GM21515 (cell line): Measurements from ENCODE around the gene REEP1.

Source experiments
- ATAC-seq: cut with Tn5 transposase; IDR thresholded peaks from one replicate; pipeline ENCODE4 v1.9.1; 2021; ENCODE audit not compliant: unreplicated experiment

REEP1 gene

DNA sequence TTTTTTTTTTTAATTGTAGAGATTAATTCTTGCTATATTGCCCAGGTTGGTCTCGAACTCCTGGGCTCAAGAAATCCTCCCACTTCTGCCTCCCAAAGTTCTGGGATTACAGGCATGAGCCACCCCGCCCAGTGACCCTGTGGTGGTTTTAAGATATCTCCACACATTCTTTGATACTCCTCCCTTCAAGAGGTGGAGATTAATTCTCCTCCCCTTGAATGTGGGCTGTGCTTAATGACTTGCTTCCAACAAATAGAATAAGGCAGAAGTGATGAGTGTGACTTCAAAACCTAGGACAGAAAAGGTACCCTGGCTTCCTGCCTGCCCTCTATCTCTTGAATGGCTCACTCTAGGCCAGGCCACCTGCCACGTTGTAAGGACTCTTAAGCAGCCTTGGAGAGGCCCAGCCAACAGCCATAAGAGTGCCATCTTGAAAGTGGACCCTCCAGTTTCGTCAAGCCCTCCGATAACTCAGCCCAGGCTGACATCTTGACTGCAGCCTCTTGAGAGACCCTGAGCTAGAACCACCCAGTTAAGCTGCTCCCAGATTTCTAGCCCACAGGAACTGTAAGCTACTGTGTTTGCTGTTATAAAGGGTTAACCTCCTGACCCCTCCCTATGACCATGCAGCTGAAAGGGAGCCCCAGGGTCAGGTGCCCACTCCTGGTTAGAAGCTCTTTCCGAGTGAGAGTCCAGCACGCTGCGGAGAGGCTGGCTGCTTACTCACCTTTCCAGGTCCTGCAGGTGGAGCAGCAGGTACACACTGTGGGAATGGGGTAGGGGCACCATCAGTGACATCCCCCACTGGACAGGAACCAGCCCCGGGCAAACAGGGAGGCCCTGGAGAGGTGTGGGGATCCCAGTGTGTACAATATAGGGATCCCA is 110.5 kb downstream of the REEP1 start:
- ATAC-seq = no peak

DNA sequence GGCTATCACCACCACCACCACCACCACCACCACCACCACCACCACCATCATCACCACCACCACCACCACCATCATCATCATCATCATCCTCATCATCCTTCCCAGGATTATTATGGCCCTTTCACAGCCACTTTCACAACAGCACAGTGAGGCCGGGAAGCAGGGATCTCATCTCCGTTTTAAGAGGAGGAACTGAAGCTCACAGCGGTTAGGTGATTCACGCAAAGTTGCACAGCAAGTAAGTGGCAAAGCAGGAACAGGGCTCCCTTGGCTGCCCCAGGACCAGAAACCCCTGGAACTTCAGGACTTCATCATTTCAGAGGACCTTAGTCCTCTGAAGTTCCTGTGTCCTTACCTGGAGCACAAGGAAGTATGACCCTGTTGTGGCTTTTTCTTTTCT is 111.4 kb downstream of the REEP1 start:
- ATAC-seq = no peak

DNA sequence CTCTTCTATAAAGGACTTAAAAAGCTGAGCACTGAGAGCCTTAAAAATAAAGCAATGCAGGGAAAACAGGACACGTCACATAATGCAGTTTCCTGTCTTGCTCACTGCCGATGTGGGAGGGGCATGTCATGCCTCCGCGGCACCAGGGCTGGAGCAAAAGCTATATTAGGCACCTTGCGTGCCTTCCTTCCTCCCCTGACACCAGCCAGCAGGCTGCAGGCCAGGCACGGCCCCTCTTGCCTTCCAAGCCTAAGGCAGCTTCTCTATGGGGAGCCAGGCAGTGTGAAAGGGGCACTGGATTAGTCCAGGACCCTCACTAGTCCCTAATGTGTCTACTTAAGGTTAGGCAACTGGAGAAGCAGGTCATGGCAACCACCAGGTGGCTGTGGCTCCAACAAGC is 111.8 kb downstream of the REEP1 start:
- no peak for ATAC-seq

DNA sequence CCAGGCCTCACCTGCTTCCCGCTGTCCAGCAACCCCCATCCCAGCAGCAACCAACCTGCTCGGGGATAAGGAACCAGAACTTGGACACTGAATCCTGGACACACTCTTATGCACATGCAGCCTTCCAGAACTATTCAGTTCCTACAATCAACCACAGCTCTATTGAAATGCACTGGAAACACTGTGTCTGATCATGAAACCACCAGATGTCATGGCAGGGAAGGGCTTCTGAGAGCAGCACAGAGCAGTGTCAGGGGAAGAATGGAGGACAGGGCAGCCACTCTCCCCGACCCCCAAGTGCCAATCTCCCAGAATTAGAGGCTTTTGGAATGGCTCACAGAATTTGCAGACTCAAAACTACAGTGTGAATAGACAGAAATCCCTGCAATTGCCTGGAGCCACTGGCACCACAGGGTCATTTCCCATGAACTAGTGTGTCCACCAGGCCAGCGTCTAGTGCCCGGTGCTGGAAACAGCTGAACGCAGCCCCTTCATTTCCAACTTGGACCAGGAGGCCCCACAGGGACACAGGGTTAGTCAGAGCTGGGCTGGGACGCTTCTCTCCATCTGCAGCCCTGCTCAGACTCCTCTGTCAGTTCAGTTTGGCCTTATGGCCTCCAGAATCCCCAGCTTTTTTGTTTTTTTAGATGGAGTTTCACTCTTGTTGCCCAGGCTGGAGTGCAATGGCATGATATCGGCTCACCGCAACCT is 112.6 kb downstream of the REEP1 start:
- ATAC-seq = no peak

DNA sequence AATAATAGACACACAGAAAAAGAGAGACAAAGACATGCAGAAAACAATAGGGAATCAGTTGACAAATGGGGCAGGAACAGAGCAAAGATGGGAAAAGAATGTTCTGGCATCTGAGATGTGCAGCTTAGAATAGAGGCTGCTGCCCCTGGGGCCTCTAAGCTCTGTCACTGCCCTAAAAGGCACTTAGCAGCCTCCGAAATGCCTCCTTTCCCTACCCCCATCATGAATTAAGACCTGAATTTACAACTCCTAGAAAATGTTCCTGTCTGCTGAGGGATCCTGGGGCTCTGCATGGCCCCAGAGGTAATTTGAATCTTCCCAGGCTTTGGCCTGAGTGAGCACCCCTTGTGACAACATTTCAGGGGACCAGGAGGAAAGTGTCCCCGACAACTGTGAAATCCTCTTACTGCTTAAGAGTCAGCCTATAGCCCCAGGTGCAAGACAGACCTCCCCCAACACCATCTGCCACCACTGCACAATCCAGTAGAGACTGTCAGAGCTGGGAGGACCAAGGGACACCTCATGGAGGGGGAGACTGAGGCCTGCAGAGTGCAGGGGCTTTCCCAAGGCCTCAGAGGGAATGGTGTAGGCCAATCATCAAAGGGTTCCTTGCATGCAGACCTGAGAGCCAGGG is 113.4 kb downstream of the REEP1 start:
- ATAC-seq = no peak

DNA sequence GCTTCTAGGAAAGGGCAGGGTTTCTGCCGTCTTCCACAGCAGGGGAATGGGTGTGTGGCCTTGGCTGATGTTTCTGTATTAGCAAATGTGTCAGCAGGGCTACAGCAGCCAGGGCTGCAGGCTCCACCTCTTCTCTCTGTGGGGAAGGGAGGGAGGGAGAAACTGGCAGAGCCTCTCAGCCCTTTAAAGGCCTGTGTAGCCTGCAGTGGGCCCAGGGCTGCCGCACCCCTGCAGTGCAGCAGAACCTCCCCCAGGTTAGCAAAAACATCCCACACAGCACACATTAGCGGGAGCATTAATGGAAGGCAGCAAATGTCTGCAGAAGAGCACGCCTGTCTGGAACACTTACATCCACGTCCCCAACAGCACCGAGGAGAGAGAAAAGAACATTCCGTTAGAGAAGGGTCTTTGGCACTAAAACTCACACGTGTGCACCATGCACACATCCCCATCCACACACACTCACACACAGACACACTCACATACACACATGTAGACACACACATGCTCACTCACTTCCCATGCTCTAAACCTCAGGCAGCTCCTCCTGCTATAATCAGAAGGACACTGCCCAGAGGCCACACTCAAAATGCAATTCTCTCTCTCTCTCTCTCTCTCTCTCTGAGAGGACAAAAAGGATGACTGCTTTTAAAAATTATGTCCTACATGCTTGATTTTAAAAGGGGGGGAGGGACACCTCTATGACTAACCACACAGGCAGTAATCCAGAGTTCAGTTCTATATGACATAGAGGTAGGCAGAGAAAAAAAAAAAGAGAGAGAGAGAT is 114.1 kb downstream of the REEP1 start:
- no peak for ATAC-seq

DNA sequence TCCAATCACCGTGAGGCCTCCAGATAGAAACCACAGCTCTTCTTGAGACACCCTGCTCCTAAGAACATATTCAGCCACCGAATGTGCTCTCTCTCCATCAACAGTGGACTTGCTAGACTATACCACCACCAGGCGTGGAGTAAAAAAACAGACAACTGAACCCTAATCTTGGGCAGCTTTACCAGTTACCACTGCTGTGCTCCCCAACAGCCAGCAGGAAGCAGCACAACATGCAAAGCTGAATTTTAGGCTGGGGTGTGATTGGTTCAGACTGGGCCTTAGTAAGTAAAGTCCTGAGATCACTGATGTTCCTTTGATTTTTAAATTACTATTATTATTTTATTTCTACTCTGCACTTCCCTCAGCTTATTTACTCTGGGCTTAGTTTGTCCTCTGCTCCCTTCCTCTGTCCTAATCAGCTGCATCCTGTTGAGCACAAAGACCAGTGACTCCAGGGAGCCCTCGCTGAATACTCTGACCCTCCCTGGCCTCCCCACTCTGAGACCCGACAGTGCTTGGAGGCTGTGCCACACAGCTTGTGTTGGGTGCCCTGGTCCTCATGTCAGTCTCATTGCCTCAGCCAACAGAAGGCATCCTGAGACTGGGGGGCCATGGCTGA is 116.3 kb downstream of the REEP1 start:
- ATAC-seq = no peak

DNA sequence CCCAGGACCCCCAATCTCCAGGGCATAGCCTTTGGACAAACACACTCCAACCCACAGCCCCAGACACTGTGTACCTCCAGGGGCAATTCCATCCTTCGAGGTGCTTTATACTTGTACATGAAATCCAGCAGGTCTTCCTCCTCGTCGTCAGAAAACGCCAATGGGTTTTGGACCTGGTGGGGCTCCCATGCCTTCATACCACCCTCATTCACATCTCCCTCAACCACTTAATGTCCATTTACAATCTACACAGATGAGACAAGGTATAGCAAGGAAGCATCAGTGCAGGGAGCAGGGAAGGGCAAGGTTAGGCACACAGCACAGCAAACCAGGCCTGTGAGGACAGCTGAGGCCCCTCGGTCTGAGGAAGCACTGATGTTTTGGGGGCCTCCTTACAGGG is 117.5 kb downstream of the REEP1 start:
- ATAC-seq = no peak

DNA sequence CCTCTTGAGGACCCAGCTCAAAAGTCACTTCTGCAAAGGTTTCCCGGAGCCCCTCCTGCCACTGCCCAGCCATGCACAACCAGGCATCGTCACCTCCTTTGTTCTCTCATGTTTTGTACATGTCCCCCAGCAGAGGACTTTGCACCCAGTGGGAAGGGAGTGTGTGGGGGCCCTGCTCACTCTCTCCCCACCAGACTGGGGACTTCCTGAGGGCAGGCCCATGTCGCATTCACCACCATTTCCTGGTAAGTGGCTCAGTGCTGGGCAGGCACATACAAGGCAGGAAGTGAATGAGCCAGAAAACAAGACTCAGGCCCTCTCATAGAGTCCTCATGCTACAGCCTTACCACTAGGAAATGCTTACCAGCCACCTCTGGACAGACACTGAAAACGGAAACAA is 119.3 kb downstream of the REEP1 start:
- no peak for ATAC-seq

DNA sequence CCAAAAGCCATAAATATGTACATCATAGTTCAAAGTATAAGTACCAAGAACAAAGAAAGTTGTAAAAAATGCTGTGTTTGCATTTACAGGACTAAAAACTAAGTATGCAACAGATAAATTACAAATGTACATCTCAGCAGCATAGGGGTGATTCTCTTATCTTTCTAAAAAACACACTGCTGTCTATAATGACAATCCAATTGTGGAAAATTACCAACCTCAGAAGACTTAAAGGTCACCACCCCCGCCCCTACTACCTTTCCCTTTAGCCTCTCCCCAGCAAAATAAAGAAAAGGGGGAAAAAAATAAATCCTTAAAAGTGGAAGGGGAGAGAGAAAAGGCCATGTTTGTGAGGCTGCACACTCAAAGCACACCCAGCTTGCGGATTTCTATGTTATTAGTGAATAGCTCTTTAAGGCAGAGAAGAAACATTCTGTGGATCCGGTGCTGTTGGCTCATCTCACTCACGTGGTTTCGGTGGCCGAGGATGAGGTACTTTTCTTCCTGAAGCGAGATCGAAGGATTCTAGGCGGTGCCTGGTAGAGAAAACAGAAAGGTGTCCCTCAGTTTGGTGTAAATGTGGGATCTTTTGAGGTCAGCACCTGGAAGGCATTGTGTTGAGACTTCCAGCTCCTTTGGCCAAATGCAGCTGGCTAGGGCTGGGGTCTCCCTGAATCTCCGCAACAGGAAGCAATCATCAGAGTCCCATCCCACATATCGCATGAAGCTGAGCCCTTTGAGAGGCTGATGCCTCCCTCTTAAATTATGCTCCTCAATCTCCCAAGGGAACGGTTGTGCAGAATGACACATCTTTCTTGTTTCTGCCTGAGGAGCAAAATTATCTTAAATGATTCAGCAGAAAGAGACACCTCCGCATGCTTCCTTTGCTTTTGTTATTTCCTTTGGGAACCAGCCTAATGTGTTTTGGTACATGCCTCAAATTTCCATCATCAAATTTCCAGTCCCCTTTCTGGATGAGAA is 120.6 kb downstream of the REEP1 start:
- no peak for ATAC-seq

DNA sequence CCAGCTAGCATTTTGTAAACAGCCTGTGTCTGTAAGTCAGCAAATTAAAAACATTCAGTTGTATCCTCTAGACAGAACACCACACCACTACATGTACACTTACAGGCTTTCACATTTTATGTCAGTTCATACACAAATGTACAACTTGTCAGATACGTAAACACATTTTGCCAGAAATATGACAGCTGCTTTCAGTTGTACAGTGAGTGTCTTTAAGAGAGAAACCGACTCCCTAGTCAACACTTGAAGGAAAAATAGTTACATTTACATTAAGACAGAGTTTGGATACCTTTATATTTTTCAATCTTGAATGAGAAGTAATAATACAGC is 123.0 kb downstream of the REEP1 start:
- no peak for ATAC-seq

DNA sequence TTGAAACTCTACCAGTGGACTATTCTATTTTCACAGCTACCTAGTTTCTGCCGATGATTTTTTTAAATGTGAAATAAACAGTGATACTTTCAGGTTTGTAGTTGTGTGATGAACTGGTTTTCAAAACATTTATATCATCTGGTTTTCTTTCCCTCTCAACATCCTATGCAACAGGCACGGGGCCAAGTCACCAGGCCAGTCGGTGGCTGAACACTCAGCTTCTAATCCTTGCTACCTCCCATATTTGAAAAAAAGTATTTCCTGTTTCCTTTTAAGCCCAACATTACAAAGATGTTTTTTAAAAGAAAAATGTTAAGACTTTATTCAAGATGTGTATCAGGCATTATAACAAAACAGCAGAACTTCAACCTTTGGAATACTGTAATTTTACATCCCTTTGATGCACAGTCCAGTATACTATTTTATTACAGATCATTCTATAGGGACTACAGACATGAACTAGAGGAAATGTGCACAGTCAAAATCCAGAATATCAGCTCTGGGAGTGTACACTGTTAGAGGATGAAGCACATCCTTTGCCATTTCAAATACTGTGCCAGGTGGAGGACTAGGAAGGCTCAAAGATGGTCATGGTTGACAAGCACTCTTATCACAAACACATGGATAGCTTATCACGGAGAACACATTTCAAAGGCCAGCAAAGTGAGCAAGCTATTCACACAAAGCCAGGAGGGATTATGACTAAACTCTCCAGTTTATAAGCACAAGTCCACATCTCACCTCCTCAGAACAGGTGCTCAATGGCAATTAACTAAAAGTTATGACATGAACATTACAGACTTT is 123.5 kb downstream of the REEP1 start:
- ATAC-seq = no peak

DNA sequence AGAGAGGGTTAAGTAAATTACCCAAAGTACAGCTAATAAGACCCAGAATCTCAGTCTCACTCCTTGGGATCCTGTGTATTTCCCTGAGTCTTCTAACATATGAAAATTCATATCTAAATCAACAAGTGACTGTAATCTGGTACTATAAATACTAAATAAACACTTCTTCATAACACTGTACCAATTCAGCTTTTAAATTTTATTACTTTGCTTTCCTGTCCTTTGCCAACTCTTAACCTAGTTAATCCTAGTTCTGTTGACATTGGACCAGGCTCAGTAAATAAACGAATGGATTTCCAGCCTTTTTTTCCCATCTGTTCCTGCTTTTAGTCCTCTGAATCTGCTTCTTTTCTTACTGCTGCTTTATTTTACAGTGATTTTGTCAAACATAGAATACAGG is 124.4 kb downstream of the REEP1 start:
- ATAC-seq = no peak

DNA sequence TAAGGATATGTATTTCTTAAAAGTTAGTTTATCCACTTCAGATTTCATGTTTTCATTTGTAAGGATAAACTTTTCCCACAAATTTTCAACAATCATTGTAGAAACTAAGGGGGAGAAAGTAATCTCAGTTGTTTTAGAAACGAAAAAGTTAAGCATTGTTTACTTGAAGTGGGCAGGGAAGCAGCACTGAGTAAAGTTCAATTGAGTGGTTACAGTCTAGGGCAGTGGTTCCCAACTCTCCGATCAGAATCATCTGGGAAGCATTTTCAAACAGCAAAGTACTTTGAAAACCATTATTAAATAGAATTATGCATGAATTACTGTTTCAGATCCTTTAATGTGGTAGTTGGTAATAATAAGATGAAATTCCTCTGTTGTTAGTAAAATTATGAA is 125.6 kb downstream of the REEP1 start:
- no peak for ATAC-seq

DNA sequence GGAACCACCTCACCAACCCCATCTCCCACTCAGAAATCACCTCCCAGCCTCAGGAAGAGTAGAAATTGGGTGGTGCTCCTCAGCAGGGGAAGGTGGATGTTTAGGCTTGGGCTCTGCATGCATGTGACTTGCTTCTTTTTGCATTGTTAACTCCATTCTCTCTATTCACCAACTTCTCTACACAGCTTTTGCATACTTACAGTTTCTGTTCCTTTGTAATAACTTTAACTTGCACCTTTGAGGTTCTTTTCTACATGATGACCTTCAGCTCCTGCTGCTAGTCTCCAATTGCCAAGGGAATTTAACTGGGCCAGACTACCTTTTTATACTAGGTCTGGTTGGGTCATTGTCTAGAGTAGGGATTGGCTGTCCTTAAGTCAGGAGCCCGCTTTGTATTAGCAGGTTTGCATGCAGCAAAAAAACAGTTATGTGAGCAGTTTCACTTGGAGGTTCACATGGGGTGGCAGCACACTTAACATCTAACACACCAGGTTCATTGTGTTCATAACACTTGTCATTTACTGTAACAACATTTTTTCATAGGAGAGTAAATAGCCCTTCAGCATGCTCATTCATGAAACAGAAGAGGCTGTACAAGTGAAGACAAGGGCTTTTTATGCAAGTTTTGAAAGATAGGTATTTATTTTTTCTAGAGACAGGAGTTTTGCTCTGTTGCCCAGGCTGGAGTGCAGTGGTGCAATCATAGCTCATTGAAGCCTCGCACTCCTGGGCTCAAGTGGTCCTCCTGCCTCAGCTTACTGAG is 126.2 kb downstream of the REEP1 start:
- ATAC-seq = peak; percentile 62

DNA sequence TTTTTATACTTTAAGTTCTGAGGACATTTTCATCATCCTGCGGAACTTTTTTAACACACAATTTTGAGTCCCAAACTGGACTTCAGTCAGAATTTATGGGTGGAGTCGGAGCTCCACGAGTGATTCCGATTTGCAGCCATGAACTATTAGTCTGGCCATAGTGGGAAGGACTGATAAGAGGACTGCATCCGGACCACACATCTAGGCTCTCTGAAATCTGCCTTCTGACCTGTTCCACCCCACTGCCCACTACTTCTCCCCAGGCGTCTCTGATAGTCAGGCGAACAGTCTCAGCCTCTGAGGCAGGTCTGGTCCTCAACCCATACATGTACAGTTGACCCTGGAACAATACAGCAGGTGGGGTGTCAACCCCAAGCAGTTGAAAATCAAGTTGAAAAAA is 133.0 kb downstream of the REEP1 start:
- no peak for ATAC-seq

DNA sequence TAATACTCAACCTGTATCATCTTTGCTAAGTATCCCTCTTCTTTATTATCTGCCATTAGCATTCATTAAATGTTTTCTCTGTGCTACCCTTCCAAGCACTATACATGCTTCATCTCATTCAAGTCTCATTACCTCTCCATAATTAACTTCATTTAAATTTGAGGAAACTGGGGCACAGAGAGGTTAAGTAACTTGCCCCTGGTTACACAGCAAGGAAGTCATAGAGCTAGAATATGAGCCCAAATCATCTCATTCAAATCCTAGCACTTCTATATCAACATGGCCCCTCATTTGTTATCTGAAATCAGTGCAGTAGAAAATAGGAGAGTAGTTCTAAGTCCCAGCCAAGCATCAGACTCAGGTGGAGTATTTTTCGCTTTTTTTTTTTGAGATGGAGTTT is 133.8 kb downstream of the REEP1 start:
- no peak for ATAC-seq

DNA sequence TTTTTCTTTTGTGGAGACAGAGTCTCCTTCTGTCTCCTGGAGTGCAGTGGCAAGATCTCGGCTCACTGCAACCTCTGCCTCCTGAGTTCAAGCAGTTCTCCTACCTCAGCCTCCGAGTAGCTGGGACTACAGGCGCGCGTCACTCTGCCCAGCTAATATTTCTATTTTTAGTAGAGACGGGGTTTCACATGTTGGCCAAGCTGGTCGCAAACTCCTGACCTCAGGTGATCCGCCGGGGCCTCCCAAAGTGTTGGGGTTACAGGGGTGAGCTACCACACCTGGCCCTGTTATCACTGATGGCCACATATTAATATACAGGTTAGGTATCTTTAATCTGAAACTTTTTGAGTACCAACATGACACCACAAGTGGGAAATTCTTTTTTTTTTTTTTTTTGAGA is 134.7 kb downstream of the REEP1 start:
- no peak for ATAC-seq
